Measurements from ENCODE around the gene PLXNA4.

Gene PLXNA4

GRCh38 chr7:132312531-132313055 lies 263.7 kb downstream of the PLXNA4 start:
- Mint-ChIP-seq H3K27ac (no peak overlapping the region), H3K4me1 (peaks cover 7% of the 10 kb centered on the region), H3K9me3 (peaks cover 6 to 12% of the 10 kb centered on the region in 2 donors), H3K4me3 (no peak overlapping the region), H3K27me3 (peaks cover 56% of the 10 kb centered on the region)
- DNase-seq (no peak), ATAC-seq (no peak)

DNA sequence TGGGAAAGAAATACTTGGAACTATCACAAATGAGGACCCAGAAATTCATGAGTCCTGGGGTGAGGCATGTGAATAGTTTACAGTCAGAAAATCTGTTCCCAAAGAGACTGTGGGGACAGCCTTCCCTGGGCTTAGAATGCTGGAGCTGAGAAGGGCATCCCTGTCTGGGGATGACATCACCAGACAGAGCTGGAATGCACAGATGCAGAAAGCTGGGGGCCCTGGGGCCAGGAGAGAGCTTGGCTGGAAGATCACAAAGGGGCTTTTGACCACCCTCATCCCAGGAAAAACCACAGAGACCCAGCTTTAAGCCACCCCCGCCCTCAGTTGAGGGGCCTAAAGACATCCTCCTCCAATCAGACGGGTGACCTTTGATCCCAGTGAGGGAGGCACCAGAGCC lies 264.5 kb downstream of the PLXNA4 start:
- DNase-seq: no peak
- no peak overlapping the region for H3K4me3 Mint-ChIP-seq
- no peak overlapping the region for H3K27ac Mint-ChIP-seq
- H3K9me3 Mint-ChIP-seq: peaks cover 2 to 3% of the 10 kb centered on the region in 2 donors
- ATAC-seq: no peak
- H3K27me3 Mint-ChIP-seq: peaks cover 56% of the 10 kb centered on the region
- H3K4me1 Mint-ChIP-seq: peaks cover 7% of the 10 kb centered on the region

DNA sequence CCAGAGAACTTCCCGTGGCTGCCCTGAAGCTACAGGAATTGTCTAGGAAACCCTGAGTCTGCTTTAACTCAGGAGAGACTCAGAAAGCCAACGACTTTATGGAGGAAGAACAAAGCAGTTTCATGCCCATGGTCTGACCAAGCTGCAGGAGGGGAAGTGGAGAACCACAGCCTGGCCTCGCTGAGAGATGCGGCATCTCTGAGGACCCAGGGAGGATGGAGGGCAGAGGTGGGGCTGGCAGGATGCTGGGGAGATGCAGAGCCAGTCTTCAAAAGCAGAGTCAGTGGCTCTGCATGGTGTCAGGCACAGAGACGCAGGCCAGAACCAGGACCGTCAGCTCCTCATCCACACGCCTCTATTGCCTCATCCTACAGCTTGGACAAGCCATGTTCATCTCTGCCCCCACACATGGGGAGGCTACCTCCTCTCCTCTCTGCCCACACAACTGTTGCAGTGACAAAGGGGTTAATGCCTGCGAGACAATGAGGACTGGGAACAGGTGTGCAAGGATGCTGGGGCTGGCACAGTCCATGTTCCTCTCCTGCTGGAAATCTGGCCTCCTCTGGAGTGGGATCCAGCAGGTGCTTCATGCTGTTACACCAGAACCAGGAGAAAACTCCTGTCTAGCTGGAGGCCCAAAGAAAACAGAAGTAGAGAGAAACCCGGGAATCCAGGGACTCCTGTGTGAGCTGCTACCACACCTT lies 267.0 kb downstream of the PLXNA4 start:
- peaks cover 58% of the 10 kb centered on the region for H3K27me3 Mint-ChIP-seq
- peak; percentile 71 for ATAC-seq

GRCh38 chr7:132307465-132307864 lies 268.8 kb downstream of the PLXNA4 start:
- H3K4me3 Mint-ChIP-seq: no peak overlapping the region
- peaks cover 58% of the 10 kb centered on the region for H3K27me3 Mint-ChIP-seq
- DNase-seq: no peak
- H3K9me3 Mint-ChIP-seq: no peaks in the 10 kb centered on the region
- ATAC-seq: no peak
- peaks cover 7% of the 10 kb centered on the region for H3K4me1 Mint-ChIP-seq
- no peak overlapping the region for H3K27ac Mint-ChIP-seq

More for the DNA sequence above, 267.0 kb downstream of the PLXNA4 start:
- DNase-seq: peak in 1 of 2 donors; percentile 14
- Mint-ChIP-seq H3K9me3 (no peaks in the 10 kb centered on the region), H3K4me3 (no peak overlapping the region), H3K4me1 (peaks cover 7% of the 10 kb centered on the region), H3K27ac (peak overlapping the region in 1 of 2 donors; percentile 77)

GRCh38 chr7:132300599-132301277 lies 275.5 kb downstream of the PLXNA4 start:
- DNase-seq (no peak), ATAC-seq (no peak)
- Mint-ChIP-seq H3K4me3 (no peak overlapping the region), H3K27ac (no peak overlapping the region), H3K4me1 (no peaks in the 10 kb centered on the region), H3K9me3 (no peaks in the 10 kb centered on the region), H3K27me3 (peaks cover 4% of the 10 kb centered on the region)

DNA sequence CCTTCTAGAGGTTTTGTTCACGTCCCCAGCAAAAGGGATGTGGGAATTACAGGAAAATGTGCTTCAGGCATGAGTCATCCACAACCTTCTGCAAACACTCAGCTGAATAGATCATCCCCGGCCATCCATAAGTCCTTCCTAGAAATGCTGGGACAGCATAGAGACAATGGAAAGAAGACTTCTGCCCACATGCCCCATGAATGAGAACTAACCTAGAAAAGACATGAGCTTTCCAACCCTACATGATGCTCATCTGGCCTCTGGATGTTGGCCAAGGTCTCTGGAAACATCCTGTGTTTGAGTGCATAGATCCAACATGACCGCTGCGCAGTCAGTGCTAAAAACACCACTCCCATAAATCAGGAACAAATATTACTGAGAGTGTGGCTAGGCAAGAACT lies 277.5 kb downstream of the PLXNA4 start:
- no peaks in the 10 kb centered on the region for H3K27me3 Mint-ChIP-seq
- DNase-seq (no peak), ATAC-seq (no peak)
- no peak overlapping the region for H3K4me3 Mint-ChIP-seq
- no peaks in the 10 kb centered on the region for H3K4me1 Mint-ChIP-seq
- no peak overlapping the region for H3K27ac Mint-ChIP-seq
- no peaks in the 10 kb centered on the region for H3K9me3 Mint-ChIP-seq

DNA sequence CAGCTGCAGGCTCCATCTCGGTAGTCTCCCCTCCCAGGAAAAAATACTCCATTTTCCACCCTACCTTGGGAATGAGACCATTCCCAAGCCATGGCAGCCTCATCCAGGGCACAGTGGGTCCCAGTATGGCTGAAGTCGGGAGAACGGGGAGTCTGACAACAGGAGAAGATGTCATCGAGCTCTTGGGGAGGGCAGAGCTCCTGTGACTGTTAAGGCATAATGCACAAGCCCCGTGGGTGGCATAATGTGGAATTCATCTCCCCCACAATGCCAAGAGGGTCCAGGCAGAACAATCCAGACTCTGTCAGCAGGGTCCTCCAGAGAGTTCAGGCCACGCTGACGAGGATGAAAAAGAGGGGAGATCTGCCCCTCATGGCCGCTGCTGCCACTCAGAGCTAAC lies 279.4 kb downstream of the PLXNA4 start:
- DNase-seq (no peak), ATAC-seq (no peak)
- H3K9me3 Mint-ChIP-seq: no peaks in the 10 kb centered on the region
- no peak overlapping the region for H3K27ac Mint-ChIP-seq
- H3K4me1 Mint-ChIP-seq: no peaks in the 10 kb centered on the region
- H3K4me3 Mint-ChIP-seq: no peak overlapping the region
- no peaks in the 10 kb centered on the region for H3K27me3 Mint-ChIP-seq

DNA sequence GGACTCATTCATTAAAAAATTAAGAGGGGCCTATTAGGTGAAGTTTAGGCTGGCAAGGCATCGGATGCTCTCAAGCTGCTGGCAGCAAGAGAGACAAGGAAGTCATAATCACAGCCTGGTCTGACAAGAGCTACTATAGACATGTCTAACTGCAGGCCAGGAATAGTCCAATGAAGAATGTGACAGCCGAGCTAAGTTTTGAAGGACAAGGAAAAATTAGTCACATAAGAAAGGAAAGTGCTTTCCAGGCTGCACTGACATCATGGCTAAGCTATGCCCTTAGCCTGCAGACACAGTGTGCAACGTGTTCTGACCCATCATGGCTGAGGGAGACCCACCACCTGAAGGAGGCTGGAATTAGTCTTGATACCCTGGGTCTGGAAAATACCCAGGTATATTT lies 281.1 kb downstream of the PLXNA4 start:
- ATAC-seq: no peak
- Mint-ChIP-seq H3K9me3 (no peaks in the 10 kb centered on the region), H3K4me1 (no peaks in the 10 kb centered on the region), H3K27ac (no peak overlapping the region), H3K4me3 (no peak overlapping the region), H3K27me3 (peaks cover 15% of the 10 kb centered on the region)
- DNase-seq: no peak

DNA sequence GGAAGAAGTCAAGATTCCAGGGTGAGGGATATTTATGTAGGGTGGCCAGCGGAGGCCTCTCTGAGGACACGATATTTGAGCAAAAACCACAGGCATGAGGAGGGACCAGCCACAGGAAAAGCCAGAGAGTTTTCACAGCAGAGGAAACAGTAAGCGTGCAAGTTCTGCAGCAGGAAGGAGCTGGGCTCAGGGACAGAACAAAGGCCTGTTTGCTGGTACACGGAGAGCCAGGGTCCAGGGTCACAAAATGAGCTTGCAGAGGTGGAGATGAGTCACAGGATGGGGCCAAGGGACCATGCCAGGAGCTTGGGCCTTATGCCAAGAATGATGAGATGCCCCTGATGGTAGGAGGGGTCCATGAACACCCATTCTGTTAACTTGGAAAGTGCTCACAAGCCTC lies 283.5 kb downstream of the PLXNA4 start:
- H3K27ac Mint-ChIP-seq: peak overlapping the region in 1 of 2 donors; percentile 77
- ATAC-seq (no peak), DNase-seq (no peak)
- peaks cover 24% of the 10 kb centered on the region for H3K27me3 Mint-ChIP-seq
- no peaks in the 10 kb centered on the region for H3K4me1 Mint-ChIP-seq
- H3K4me3 Mint-ChIP-seq: no peak overlapping the region
- H3K9me3 Mint-ChIP-seq: no peaks in the 10 kb centered on the region

DNA sequence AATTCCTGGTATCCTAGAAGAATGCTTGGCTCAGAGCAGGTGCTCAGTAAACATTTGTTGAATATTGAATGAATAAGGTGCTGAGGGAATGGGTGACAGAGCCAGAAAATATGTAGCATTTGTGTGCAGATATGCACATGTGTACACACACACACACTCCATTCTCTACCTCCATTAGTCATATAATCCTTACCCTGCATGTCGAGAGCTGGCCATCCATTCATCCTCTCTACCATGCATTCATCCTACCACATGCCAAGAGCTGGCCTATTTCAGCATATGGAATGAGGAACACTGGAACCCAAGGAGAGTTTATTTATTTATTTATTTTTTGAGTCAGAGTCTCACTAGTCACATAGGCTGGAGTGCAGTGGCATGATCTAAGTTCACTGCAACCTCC lies 284.8 kb downstream of the PLXNA4 start:
- Mint-ChIP-seq H3K27me3 (peaks cover 24% of the 10 kb centered on the region), H3K4me3 (no peak overlapping the region), H3K27ac (no peak overlapping the region), H3K4me1 (no peaks in the 10 kb centered on the region), H3K9me3 (no peaks in the 10 kb centered on the region)
- ATAC-seq (no peak), DNase-seq (no peak)

GRCh38 chr7:132290021-132290420 lies 286.2 kb downstream of the PLXNA4 start:
- Mint-ChIP-seq H3K9me3 (no peaks in the 10 kb centered on the region), H3K4me1 (no peaks in the 10 kb centered on the region), H3K27me3 (peaks cover 24% of the 10 kb centered on the region), H3K4me3 (no peak overlapping the region), H3K27ac (no peak overlapping the region)
- DNase-seq: no peak
- ATAC-seq: no peak

DNA sequence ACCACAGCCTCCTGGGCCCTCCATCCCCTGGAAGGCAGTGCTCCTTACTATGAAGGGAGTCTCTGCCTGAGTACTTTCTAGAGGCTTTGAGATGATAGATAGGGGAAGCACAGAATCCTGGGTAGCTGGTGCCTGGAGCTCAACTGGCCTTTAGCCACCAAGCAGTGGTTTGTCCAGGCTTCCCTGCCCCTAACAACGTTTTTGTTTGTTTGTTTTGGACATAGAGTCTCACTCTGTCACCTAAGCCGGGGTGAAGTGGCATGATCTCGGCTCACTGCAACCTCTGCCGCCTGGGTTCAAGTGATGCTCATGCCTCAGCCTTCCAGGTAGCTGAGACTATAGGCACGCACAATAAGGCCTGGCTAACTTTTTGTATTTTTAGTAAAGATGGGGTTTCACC lies 289.4 kb downstream of the PLXNA4 start:
- ATAC-seq (no peak), DNase-seq (no peak)
- Mint-ChIP-seq H3K27me3 (peaks cover 24% of the 10 kb centered on the region), H3K9me3 (no peaks in the 10 kb centered on the region), H3K4me1 (no peaks in the 10 kb centered on the region), H3K4me3 (no peak overlapping the region), H3K27ac (no peak overlapping the region)

DNA sequence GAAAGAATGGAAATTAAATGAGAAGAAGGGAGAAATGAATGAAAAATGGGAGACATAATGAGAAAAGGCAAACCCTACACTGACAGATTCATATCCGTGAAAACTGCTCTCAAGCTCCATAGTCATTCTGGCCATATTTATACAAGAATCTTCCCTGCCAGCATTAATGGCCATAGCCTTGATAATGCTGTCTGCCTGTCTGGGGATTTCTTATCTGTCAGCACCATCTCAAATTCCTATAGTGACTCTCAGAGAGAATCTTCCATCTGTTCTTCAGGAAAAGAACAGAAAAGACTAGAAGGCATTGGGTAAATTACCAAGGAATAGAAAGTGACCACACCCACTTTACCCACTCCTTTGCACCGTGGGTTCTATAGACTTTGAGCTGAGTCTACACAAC lies 295.9 kb downstream of the PLXNA4 start:
- Mint-ChIP-seq H3K4me1 (no peaks in the 10 kb centered on the region), H3K9me3 (no peaks in the 10 kb centered on the region), H3K4me3 (no peak overlapping the region), H3K27ac (no peak overlapping the region), H3K27me3 (peaks cover 33% of the 10 kb centered on the region)
- ATAC-seq: no peak
- no peak for DNase-seq

GRCh38 chr7:132279718-132280117 lies 296.6 kb downstream of the PLXNA4 start:
- no peaks in the 10 kb centered on the region for H3K4me1 Mint-ChIP-seq
- ATAC-seq (no peak), DNase-seq (no peak)
- no peak overlapping the region for H3K4me3 Mint-ChIP-seq
- H3K27ac Mint-ChIP-seq: no peak overlapping the region
- H3K27me3 Mint-ChIP-seq: peaks cover 34% of the 10 kb centered on the region
- no peaks in the 10 kb centered on the region for H3K9me3 Mint-ChIP-seq

DNA sequence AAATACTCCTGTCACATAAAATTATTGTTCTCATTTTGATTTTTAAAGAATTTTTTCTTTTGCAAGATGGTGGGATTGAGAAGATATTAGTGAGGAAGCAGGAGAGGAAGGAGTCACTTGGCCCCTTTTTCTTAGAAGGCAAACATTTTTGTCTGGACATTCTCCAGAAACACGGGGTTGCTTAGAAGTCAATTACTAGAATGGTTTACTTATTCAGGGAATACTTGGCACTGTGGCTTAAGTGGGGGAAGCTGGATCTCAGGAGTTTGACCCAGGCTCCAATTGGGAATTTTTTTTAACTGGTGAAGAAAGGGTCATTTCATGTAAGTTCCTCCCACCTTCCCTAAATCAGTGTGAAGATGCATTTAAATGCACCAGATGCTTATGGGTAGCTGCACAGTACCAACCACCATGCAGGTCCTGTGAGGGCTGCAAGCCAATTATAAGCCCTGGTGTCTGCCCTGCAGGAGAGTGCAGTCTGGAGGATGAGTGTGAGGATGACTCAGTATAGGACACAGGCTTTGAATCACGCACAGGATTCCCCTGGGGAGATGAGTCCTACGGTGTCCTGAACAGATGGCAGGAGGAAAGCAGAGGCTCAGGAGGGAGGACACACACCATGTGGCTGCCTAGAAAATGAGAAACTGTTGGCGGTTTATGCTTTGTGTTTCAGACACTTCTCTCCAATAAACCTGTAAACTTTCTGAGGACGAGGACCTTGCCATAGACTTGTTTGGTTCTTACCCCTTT lies 299.1 kb downstream of the PLXNA4 start:
- Mint-ChIP-seq H3K27me3 (peaks cover 34% of the 10 kb centered on the region), H3K9me3 (no peaks in the 10 kb centered on the region), H3K27ac (peak overlapping the region in 1 of 2 donors; percentile 42), H3K4me1 (no peaks in the 10 kb centered on the region), H3K4me3 (no peak overlapping the region)
- ATAC-seq (no peak), DNase-seq (no peak)

DNA sequence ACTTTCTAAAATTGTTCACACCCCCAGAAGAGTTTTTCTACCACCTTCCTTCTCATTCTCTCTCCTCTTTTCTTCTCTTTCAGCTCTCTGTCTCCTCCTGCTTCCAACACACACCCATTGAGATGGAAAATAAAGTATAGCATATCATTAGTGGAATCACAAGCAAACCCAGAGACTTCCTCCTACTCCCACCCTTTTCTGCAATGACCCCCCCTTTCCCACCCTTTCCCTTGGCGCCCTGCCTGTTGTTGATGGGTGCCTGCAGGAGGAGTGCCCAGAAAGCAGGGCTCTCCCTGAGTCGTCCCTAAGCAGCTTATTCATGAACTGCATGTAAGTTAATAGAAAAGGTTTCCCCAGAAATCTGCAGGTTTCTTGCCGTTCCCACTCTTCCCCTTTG lies 300.0 kb downstream of the PLXNA4 start:
- Mint-ChIP-seq H3K27ac (no peak overlapping the region), H3K4me3 (no peak overlapping the region), H3K4me1 (no peaks in the 10 kb centered on the region), H3K27me3 (peaks cover 42% of the 10 kb centered on the region), H3K9me3 (no peaks in the 10 kb centered on the region)
- no peak for ATAC-seq
- no peak for DNase-seq

Data from stimulated activated naive CD8-positive, alpha-beta T cell treated with anti-CD3 and anti-CD28 coated beads, Interleukin-15, amount 100 ng/mL, for 72 hours (primary cell).